HepG2 (cell line): Measurements from ENCODE around the gene DCAF16. TPM values are rescaled to one million over a fixed set of nuclear protein-coding genes. Genes with fewer than 3 reads are reported as not detected.

ENCODE experiments used
- HINFP ChIP-seq: sonication (generic); formaldehyde crosslinking; IDR thresholded peaks from 2 replicates; pipeline ENCODE4 v1.4.0; 2020; ENCODE audit warnings: low read depth, mild to moderate bottlenecking, missing genetic modification reagents
- JUNB ChIP-seq: sonication (generic); formaldehyde crosslinking; IDR thresholded peaks from 2 replicates; pipeline ENCODE4 v1.8.0; 2022; ENCODE audit warnings: missing genetic modification reagents, mild to moderate bottlenecking, borderline replicate concordance
- NCOA1 ChIP-seq: sonication (generic); formaldehyde crosslinking; IDR thresholded peaks from 2 replicates; pipeline ENCODE4 v1.9.0; 2021; ENCODE audit warnings: missing genetic modification reagents
- NFIB ChIP-seq: sonication (generic); formaldehyde crosslinking; IDR thresholded peaks from 2 replicates; pipeline ENCODE4 v1.9.0; 2021; ENCODE audit warnings: missing genetic modification reagents, mild to moderate bottlenecking, borderline replicate concordance
- PATZ1 ChIP-seq: sonication (generic); formaldehyde crosslinking; IDR thresholded peaks from 2 replicates; pipeline ENCODE4 v1.4.0; 2020; ENCODE audit warnings: missing genetic modification reagents
- PCBP2 ChIP-seq: fragments of 200-400 bp; formaldehyde crosslinking; optimal IDR thresholded peaks from 2 replicates; pipeline ENCODE3; 2018; ENCODE audit warnings: low read length, low read depth; ENCODE audit not compliant: poor library complexity, severe bottlenecking
- SETDB1 ChIP-seq: sonication (generic); formaldehyde crosslinking; IDR thresholded peaks from 2 replicates; pipeline ENCODE4 v1.5.1; 2020; ENCODE audit warnings: missing genetic modification reagents, mild to moderate bottlenecking, borderline replicate concordance
- SP1 ChIP-seq, 2 experiments: fragments of 450-650 bp in 1 of 2; sonication (generic) in 1 of 2; formaldehyde crosslinking in 1 of 2; IDR thresholded peaks; 2 replicates each; pipeline versions ENCODE4 v1.4.0 to v1.6.1; 2016 to 2020; ENCODE audit warnings: missing genetic modification reagents in 1 of 2
- TCF7 ChIP-seq: sonication (generic); IDR thresholded peaks from 2 replicates; pipeline ENCODE4 v1.6.1; 2016; ENCODE audit warnings: antibody characterized with exemption, low read depth
- ZHX1 ChIP-seq: sonication (generic); formaldehyde crosslinking; IDR thresholded peaks from 2 replicates; pipeline ENCODE4 v1.8.1; 2022; ENCODE audit warnings: low read depth, mild to moderate bottlenecking, missing genetic modification reagents
- ZNF558 ChIP-seq: sonication (generic); formaldehyde crosslinking; IDR thresholded peaks from 2 replicates; pipeline ENCODE4 v1.9.0; 2022; ENCODE audit warnings: mild to moderate bottlenecking, missing genetic modification reagents, borderline replicate concordance
- ZNF749 ChIP-seq: sonication (generic); formaldehyde crosslinking; IDR thresholded peaks from 2 replicates; pipeline ENCODE4 v1.8.0; 2022; ENCODE audit warnings: mild to moderate bottlenecking, missing genetic modification reagents, moderate library complexity, borderline replicate concordance
- ZNF841 ChIP-seq: sonication (generic); formaldehyde crosslinking; IDR thresholded peaks from 2 replicates; pipeline ENCODE4 v1.8.1; 2023; ENCODE audit warnings: missing genetic modification reagents, borderline replicate concordance
- polyA plus RNA-seq, 8 experiments: library from polyadenylated mRNA; depleted of rRNA in 3 of 8; stranded (reverse) in 7 of 8; unstranded in 1 of 8; fragments of >200 nt; fragmentation: Illumina TruSeq in 4 of 8; extraction: Trizol in 4 of 8; gene quantifications; 2 replicates each; pipeline versions ENCODE4 v1.2.1 to v1.2.3, GENCODE V29; 2011 to 2016; ENCODE audit warnings: low read depth in 4 of 8, missing spikeins in 1 of 8, mixed read lengths in 1 of 8; ENCODE audit not compliant: insufficient read depth in 1 of 8
- total RNA-seq, 5 experiments: library from RNA; depleted of rRNA; stranded (reverse); fragments of >200 nt; fragmentation: Illumina TruSeq; extraction: Trizol; gene quantifications; 2 replicates each; pipeline ENCODE4 v1.2.3, GENCODE V29; 2016; ENCODE audit warnings: low read depth in 1 of 5
- TF ChIP-seq, protein P1 (sequence below): sonication (generic); formaldehyde crosslinking; IDR thresholded peaks from 2 replicates; pipeline ENCODE4 v1.4.0; 2020; ENCODE audit warnings: missing genetic modification reagents, borderline replicate concordance
- TF ChIP-seq, protein P2 (sequence below): sonication (generic); formaldehyde crosslinking; IDR thresholded peaks from 2 replicates; pipeline ENCODE4 v1.5.0; 2020; ENCODE audit warnings: mild to moderate bottlenecking, missing genetic modification reagents

The DCAF16 gene
- total and polyA plus RNA-seq, 2 of the 13 experiments (the other 11 are each of a cell fraction or from before 2014, with no cell fraction given) = 37.5 to 41.9 TPM

DNA sequence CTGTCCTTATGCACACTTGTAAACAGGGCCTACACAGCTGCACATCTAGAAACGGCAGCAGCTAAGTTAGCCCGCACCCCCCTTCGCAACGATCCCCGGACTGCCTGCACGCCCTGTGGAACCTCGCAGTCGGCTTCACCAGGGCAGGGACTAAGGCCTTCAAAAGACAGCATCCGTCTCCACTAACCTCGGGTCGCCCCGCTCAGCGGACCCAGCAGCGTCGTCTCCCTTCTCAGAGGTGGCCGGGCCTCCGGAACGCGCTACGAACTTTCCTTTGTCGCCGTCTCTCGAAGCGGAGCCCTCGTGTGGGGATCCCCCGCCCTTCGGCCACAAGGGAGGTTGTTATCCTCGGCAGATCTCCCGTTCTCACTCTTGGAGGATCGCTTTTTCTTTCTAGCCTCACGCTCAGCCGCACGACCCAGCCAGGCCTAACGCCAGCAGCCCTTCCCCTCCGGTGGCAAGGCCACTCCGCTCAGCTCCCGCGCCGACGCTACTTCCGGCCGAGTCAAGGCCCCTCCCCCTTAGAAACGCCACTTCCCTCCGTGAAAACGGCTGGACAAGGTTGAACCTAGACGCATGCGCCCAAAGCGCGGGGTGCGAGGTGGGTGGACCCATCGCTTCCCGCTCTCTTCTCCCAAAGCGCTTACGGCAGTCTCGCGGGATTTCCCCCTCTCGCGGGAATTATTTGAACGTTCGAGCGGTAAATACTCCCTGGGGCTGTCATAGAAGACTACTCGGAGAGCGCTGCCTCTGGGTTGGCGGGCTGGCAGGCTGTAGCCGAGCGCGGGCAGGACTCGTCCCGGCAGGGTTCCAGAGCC is at the start of gene DCAF16, which contains the start of gene NCAPG (continued):
- peak; percentile 92 for TF ChIP-seq SP1 (IDR thresholded peaks at IDR 0.05)
- TF ChIP-seq SP1 (CRISPR knock-in tag; IDR thresholded peaks at IDR 0.05) = peak; percentile 86
- TF ChIP-seq TCF7 = no peak
- TF ChIP-seq JUNB (CRISPR knock-in tag) = no peak
- no peak; the same call in none of the 2 replicates for TF ChIP-seq ZNF841 (CRISPR knock-in tag)
- peak; percentile 53; the same call in 1 of the 2 replicates for TF ChIP-seq HINFP (CRISPR knock-in tag)
- peak; percentile 29 for TF ChIP-seq PATZ1
- no peak for TF ChIP-seq NCOA1 (CRISPR knock-in tag)
- TF ChIP-seq ZNF558 (CRISPR knock-in tag) = no peak
- TF ChIP-seq PCBP2 = no peak
- TF ChIP-seq, protein P1, sequence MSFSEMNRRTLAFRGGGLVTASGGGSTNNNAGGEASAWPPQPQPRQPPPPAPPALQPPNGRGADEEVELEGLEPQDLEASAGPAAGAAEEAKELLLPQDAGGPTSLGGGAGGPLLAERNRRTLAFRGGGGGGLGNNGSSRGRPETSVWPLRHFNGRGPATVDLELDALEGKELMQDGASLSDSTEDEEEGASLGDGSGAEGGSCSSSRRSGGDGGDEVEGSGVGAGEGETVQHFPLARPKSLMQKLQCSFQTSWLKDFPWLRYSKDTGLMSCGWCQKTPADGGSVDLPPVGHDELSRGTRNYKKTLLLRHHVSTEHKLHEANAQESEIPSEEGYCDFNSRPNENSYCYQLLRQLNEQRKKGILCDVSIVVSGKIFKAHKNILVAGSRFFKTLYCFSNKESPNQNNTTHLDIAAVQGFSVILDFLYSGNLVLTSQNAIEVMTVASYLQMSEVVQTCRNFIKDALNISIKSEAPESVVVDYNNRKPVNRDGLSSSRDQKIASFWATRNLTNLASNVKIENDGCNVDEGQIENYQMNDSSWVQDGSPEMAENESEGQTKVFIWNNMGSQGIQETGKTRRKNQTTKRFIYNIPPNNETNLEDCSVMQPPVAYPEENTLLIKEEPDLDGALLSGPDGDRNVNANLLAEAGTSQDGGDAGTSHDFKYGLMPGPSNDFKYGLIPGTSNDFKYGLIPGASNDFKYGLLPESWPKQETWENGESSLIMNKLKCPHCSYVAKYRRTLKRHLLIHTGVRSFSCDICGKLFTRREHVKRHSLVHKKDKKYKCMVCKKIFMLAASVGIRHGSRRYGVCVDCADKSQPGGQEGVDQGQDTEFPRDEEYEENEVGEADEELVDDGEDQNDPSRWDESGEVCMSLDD (CRISPR knock-in tag) = no peak
- no peak for TF ChIP-seq ZHX1
- TF ChIP-seq NFIB (CRISPR knock-in tag) = no peak
- no peak for TF ChIP-seq ZNF749 (CRISPR knock-in tag)
- TF ChIP-seq, protein P2, sequence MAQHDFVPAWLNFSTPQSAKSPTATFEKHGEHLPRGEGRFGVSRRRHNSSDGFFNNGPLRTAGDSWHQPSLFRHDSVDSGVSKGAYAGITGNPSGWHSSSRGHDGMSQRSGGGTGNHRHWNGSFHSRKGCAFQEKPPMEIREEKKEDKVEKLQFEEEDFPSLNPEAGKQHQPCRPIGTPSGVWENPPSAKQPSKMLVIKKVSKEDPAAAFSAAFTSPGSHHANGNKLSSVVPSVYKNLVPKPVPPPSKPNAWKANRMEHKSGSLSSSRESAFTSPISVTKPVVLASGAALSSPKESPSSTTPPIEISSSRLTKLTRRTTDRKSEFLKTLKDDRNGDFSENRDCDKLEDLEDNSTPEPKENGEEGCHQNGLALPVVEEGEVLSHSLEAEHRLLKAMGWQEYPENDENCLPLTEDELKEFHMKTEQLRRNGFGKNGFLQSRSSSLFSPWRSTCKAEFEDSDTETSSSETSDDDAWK (CRISPR knock-in tag) = no peak
- no peak for TF ChIP-seq SETDB1 (CRISPR knock-in tag)
